IPS DF 4.7 (cell line): ENCODE results near the gene FTCD.
"Not testable (repeated sequence)": the region's sequence is repeated elsewhere in the genome, so short reads cannot be mapped to it uniquely, and the experiment has no call there.

Experiments used
- DNase-seq: peaks from one replicate; pipeline ENCODE4 v3.0.0-alpha.2; 2013; ENCODE audit warnings: low spot score; ENCODE audit errors: extremely low read depth

FTCD gene

DNA sequence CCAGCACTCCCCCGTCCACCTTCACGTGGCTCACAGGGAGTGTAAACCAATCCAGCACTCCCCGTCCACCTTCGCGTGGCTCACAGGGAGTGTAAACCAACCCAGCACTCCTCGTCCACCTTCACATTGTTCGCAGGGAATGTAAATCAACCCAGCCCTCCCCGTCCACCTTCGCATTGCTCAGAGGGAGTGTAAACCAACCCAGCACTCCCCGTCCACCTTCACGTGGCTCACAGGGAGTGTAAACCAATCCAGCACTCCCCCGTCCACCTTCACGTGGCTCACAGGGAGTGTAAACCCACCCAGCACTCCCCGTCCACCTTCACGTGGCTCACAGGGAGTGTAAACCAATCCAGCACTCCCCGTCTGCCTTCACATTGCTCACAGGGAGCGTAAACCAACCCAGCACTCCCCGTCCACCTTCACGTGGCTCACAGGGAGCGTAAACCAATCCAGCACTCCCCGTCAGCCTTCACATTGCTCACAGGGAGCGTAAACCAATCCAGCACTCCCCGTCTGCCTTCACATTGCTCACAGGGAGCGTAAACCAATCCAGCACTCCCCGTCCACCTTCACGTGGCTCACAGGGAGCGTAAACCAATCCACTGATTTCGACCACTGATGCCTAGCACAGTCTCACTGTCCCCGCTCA lies 14.9 kb downstream of the FTCD start:
- not testable (repeated sequence) for DNase-seq

DNA sequence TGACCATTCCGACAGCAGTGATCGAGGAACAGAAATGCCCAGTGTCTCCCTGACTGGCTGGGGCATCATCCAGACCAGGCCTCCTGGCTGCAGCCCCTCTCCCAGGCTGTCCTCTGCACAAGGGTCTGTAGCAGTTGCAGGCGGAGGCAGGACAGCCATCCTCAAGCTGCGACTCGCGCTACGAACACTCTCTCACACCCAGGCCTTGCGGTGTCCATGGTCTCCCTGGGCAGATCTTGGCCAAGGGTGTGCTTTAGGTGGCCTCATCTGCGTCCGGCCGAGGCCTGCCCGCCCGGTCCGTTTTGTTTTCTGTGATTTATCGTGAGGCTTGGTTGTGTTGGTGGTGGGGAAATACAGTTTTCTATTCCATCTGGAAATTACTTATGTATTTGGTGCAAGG lies 15.7 kb downstream of the FTCD start:
- no peak for DNase-seq

DNA sequence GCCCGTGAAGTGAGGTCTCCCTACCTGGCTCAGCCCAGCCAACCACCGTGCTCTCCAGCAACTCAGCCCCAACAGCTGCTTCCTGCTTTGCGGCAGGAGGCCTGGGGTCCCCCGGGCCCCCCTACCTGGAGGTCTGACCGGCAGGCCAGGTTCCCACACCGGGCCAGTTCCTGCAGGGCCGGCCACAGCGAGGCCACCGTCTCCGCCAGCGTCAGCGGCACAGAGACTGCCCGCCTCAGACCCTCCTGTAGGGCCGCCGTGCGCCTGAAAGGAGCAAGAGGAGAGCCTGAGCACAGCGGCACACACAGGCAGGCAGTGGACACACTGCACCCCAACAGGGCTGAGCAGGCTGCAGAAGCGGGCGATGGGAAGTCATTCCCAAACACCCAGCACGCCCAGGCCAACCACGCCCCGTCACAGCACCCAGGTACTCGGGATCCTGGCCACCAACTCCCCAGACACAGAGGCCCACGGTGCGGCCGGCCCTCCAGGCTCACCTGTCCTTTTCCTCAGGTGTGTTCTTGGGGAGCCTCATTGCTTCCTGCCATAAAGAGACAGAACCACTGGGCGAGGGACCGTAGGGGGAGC lies 16.9 kb downstream of the FTCD start:
- no peak for DNase-seq

DNA sequence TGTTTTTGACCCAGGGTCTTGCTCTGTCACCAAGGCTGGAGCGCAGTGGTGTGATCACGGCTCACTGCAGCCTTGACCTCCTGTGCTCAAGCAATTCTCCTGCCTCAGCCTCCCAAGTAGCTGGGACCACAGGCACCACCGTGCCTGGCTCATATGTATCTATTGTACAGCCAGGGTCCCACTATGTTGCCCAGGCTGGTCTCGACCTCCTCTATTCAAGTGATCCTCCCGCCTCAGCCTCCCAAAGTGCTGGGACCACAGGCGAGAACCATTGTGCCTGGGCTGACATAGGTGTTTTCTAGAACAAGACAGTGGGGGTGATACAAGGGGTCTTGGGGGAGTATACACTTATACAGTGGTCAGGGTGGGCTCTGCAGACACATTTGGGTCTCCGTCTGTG lies 17.5 kb downstream of the FTCD start:
- DNase-seq = no peak

DNA sequence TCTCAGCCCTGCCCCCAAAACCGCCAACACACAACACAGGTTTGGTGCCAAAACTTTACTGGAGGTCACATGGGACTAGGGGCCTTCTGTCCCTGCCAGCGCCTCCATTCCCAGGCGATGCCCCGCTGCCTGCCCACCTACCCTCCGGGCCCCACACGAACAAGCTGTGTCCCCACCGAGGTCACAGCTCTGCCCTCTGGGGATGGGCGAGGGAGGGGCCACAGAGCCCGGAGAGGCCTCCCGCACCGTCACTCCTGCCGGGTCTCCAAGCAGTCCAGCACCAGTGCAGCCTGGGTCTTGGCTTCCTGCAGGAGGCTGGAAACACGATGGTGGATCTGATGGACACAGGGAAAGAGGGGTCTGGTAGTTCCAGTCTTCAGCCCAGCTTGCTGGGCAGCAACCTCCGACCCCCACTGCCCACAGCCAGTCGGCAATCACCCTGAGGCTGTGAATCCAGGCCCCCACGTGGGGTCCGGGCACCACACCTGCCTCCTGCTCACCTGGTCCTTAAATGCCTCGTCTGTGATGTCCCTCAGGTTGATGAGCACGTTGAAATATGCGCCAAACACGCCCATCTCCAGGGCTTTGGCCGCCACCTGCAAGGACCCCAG lies 18.5 kb downstream of the FTCD start:
- DNase-seq = no peak

DNA sequence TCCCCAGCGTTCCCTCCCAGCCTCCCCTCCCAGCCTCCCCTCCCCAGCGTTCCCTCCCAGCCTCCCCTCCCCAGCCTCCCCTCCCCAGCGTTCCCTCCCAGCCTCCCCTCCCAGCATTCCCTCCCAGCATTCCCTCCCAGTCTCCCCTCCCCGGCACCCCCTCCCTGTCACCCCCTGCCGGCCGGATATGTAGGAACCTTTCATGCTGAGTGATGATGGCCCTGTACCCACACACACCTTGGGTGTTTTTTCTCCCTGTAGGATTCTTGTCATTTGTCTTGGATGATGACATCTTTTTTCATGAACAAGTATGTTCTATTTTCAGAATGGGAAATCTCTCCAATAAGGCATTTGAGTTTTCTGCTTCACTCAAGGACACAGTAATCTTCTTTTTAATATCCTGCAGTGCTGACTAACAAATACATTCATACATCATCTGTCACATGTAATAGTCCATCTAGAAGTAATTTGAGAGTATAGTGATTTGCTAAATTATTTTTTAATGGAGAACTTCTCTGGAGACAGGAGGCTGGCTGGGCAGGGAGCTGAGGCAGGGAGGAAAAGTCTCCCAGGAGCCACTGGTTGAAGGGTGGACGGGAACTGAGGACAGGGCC lies 19.5 kb downstream of the FTCD start:
- DNase-seq = no peak

DNA sequence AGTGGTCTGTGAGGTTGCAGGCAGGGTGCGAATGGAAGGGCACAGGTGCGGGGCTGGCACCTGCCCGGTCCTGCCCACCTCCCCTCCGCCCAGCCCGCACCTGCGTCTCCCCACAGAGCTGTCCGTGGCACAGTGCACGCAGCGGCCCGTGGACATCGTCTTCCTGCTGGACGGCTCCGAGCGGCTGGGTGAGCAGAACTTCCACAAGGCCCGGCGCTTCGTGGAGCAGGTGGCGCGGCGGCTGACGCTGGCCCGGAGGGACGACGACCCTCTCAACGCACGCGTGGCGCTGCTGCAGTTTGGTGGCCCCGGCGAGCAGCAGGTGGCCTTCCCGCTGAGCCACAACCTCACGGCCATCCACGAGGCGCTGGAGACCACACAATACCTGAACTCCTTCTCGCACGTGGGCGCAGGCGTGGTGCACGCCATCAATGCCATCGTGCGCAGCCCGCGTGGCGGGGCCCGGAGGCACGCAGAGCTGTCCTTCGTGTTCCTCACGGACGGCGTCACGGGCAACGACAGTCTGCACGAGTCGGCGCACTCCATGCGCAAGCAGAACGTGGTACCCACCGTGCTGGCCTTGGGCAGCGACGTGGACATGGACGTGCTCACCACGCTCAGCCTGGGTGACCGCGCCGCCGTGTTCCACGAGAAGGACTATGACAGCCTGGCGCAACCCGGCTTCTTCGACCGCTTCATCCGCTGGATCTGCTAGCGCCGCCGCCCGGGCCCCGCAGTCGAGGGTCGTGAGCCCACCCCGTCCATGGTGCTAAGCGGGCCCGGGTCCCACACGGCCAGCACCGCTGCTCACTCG lies 23.3 kb downstream of the FTCD start:
- no peak for DNase-seq

DNA sequence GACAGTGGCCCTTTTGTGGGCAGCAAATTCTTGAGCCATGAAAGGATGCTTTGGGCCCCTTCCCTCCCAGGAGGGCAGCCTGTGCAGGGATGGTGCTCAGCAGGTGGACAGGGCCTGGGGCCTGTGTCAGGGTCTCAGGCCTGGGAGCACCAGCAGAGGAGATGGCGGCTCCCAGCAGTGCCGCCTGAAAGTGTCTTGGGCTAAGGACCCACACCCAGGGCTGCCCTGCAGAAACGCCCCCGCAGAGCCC lies 23.9 kb downstream of the FTCD start:
- no peak for DNase-seq

DNA sequence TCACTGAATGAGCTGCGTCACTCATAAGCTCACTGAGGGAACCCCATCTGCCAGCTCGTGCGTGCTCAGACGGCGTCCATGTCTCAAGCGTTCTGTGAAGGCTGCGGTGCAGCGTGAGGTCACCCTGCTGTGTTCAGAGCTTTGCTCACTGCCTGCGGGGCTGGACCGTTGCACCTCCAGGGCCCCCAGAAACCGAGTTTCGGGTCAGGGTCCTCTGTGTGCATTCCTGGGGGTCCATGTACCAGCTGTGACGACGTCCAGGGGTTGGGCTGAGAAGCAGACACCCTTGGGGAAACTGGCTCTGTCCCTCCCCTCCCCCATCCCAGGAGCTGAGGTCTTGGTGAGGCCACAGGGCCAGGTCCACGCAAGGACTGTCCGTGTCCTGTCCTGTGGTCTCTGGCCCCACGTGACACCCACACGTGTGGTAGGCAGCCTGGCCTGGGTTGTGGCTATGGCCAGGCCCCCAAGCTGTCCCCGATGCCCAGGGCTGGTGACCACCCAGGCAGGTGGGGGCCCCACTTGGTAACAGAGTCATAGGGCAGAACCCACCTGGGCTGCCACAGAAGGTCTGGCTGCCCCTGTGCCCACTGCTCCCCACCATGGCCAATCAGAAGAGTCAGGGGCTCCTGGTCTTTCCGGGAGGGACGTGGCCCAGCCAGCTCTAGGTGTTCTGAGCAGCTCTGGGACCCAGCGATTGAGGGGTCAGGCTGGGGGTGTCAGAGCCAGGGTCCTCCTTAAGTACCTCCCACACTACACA lies 24.4 kb downstream of the FTCD start:
- DNase-seq = no peak

DNA sequence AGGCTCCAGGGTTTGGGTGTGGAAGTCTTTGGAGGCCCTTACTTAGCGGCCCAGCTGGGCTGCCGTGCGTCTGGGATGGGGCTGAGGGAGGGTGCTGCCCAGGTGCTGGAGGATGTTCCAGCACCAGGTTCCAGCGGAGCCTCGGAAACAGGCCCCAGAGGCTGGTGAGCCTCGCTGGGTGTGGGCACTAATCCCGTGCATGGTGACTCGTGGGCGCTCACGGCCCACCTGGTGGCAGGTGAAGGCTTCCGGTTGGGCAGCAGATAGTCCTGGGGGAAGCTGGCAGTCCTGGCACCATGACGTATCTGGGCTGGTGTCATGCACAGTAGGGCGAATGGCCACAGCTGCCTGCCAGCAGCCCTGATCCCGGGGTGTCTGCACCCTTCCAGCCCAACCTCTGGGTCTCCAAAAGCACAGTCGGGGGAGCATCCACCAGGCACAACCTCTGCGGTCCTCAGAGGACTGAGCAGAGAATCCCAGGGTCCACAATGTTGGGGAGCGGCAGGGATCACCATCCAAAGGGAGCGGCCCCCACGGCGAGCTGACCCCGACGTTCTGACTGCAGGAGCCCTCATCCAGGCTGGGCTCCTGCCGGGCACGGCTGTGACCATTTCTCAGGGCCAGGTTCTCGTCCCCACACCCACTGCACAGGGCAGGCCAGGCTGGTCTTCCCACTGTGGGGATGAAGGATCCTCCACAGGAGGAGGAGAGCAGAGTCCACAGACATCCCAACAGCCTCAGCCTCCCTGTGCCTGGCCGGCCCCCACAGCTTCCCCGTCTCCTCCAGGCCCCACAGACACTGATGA lies 25.3 kb downstream of the FTCD start:
- no peak for DNase-seq

DNA sequence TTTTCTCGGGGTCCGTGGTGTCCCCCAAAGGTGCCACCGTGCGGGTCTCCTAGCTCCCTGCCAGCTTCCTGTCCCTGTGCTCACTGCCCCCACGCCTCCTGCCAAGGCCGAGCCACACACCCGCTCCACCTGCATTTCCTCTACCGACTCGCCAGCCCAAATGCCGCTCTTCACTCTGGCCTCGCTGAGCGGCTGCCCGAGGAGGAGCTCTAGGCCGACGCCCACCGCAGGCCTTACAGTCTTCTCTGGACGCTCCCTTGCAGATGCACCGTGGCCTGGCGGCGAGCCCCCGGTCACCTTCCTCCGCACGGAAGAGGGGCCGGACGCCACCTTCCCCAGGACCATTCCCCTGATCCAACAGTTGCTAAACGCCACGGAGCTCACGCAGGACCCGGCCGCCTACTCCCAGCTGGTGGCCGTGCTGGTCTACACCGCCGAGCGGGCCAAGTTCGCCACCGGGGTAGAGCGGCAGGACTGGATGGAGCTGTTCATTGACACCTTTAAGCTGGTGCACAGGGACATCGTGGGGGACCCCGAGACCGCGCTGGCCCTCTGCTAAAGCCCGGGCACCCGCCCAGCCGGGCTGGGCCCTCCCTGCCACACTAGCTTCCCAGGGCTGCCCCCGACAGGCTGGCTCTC lies 26.3 kb downstream of the FTCD start:
- DNase-seq = no peak

DNA sequence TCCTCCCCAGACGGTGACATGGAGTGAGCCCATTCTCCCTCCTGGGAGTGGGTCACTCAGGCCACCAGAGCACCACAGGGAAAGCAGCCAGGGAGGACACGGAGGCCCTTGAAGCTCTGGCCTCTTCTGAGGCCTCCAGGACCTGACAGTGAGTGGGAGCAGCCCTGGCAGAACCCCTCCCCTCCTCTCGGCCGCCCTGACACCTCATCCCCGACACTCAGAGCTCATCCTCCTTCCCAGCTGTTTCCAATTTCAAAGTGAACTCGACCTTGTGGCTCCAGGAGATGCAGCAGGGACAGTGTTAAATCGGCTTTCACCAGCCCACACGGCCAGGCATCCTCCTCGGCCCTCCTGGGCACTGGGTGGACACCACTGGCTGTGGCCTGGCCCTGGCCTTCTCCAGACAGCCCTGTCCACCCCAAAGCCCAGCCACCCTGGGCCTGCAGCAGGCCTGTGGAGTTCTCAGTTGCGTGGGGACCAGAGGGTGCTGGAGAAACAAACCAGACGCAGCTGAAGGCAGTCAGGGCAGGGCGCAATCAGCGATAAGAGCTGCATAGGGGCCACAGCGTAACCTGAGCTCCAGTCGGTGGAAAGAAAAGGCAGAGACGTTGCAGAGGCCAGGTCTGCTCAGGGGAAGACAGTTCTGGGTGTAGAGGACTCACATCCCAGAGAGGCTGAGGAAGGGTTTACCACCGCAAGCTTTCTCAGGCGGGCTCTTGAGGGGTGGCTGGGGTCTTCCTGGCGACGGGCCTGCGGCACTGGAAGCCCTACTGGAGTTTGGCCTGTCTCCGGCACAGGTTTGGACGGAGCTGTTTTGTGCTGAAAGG lies 27.1 kb downstream of the FTCD start:
- no peak for DNase-seq

DNA sequence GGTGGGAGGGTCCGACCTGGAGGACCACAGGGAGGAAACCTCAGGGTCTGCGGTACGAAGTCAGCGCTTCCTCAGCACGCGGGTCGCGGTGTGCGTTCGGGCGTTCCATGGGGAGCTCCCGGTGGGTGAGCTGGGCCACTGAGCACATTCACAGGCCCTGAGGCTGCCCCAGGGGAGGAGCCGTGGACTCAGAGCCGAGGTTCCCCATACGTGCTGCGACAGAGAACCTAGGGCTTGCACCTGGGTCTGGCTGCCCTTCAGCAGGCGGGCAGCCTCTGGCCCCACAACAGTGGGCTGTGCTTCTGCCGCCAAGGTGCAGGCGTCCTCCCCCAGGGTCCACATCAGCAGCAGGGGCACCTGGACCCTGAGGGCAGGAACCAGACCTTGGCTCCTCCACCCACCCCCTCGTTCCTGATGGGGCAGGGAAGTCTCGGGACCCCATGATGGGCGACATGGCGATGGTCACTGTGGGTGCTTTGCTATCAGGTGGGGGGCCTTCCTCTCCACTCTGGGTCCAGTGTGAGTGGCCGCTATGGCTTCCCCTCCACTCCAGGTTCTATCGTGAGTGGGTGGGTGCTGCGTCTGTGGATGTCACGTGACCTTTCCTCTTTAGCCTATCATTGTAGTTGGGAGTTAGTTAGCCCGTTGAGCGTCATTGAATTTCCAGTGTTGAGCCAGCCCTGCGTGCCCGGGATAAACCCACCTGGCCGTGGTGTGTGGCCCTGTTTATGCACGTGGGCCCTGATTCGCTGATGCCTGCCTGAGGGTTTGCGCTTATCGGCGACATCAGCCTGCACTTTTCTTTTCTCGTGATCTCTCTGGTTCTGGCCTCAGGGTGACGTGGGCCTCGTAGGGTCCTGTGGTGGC lies 27.9 kb downstream of the FTCD start:
- DNase-seq = no peak

DNA sequence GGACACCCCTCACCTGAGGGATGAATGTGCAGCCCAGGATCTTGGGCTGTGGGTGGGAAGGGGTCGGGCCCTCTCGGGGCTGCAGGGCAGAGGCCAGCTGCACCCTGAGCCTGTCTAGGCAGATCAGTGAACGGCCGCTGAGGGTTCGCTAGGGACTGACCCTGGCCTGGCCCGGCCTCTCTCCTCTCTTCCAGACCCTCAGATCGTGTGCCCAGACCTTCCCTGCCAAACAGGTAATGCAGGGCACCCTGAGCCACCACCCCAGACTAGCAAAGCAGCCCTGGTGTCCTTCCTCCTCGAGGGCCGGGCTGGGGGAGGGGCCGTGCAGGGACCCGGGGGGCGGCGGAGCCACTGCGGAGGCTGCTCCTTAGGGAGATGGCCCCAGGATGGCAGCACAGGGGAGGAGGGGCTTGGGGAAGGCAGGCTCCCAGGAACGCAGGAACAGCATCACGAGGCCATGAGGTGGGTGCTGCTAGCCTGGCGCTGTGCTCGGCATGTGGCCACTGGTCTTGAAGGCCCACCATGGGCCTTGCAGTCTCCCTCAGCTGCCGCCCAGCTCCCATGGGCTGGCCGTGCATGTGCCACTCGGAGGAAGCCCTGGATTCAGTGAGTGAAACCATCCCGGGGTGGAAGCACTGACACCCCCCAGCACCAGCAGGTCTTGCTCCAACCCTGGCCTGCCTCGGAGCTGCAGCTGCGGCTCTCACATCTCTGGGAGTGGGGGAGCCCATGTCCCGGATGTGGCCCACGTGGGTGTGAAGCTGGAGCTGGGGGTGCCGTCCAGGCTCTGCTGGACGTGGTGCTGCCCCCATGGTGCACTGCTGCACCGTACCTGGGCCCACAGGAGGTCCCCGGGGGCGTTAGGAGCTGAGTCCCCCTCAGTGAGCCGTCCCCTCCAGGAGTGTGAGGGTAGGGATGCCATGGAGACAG lies 28.8 kb downstream of the FTCD start:
- DNase-seq = no peak

DNA sequence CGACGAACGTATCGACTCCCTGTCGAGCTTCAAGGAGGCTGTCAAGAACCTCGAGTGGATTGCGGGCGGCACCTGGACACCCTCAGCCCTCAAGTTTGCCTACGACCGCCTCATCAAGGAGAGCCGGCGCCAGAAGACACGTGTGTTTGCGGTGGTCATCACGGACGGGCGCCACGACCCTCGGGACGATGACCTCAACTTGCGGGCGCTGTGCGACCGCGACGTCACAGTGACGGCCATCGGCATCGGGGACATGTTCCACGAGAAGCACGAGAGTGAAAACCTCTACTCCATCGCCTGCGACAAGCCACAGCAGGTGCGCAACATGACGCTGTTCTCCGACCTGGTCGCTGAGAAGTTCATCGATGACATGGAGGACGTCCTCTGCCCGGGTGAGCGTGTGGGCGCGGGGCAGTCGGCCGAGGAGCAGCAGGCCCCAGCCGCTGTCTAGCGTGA lies 29.5 kb downstream of the FTCD start:
- DNase-seq = no peak

DNA sequence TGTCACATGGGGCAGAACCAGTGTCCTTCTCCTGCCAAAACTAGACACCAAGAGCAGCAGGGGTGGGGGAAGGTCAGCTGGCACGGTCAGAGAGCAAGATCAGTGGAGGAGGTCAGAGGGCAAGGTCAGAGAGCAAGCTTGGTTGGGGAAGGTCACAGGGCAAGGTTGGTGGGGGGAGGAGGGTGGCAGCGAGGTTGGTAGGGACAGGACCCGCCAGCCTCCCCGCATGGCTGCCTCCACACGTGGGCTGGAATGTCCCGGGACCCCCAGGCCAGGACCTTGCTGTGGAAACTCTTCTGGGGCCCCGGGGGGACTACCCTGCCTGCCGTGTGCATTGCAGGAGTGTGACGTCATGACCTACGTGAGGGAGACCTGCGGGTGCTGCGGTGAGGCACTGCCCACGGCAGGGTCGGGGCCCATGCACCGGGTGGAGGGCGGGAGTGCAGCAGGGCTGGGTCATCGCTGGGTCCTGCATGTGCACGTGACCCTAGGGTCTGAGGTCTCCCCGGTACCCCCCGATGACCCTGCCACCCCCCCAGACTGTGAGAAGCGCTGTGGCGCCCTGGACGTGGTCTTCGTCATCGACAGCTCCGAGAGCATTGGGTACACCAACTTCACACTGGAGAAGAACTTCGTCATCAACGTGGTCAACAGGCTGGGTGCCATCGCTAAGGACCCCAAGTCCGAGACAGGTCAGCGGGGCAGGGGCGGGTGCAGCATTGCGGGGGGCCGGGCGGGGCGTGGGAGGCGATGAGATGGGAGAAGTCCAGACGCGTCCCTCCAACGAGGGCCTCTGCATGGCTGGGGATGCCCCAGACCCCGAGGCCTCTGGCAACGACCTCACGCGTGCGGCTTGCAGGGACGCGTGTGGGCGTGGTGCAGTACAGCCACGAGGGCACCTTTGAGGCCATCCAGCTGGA lies 30.2 kb downstream of the FTCD start:
- no peak for DNase-seq
